OCI-LY1 (cell line): Measurements from ENCODE around the gene WFS1.

Experiments
- CTCF ChIP-seq: fragments of 200-600 bp; sonication (generic), shearing (Covaris generic); IDR thresholded peaks from 2 replicates; pipeline ENCODE4 v1.5.1; 2017; ENCODE audit warnings: mild to moderate bottlenecking, antibody characterized with exemption, low read length, moderate library complexity, mixed read lengths
- EZH2 ChIP-seq: fragments of 200-600 bp; sonication (generic), shearing (Covaris generic); IDR thresholded peaks from 2 replicates; pipeline ENCODE4 v1.8.0; 2017; ENCODE audit warnings: borderline replicate concordance, mixed run types, mild to moderate bottlenecking, antibody characterized with exemption, low read length, moderate library complexity, mixed read lengths

DNA sequence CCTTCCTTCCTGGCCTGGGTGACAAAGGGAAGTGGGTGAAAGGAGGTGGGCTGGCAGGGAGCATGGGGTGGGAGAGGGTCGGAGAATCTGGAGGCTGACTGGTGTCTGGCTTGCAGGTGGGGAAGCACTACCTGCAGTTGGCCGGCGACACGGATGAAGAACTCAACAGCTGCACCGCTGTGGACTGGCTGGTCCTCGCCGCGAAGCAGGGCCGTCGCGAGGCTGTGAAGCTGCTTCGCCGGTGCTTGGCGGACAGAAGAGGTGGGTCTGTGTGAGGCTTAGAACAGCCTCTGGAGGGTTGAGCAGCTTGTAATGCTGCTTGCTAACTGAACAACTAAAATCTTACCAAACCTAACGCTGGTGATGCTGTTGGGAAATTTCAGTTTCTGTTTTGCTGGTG, 19.2 kb downstream of the WFS1 start:
- TF ChIP-seq CTCF = no peak
- no peak for TF ChIP-seq EZH2
